Measurements from ENCODE around the gene FALEC. TPM values are rescaled to one million over a fixed set of nuclear protein-coding genes. Genes with fewer than 3 reads are reported as not detected.

Gene FALEC
- total RNA-seq: 1.2 to 1.9 TPM (median 1.7 TPM) in 3 replicates

DNA sequence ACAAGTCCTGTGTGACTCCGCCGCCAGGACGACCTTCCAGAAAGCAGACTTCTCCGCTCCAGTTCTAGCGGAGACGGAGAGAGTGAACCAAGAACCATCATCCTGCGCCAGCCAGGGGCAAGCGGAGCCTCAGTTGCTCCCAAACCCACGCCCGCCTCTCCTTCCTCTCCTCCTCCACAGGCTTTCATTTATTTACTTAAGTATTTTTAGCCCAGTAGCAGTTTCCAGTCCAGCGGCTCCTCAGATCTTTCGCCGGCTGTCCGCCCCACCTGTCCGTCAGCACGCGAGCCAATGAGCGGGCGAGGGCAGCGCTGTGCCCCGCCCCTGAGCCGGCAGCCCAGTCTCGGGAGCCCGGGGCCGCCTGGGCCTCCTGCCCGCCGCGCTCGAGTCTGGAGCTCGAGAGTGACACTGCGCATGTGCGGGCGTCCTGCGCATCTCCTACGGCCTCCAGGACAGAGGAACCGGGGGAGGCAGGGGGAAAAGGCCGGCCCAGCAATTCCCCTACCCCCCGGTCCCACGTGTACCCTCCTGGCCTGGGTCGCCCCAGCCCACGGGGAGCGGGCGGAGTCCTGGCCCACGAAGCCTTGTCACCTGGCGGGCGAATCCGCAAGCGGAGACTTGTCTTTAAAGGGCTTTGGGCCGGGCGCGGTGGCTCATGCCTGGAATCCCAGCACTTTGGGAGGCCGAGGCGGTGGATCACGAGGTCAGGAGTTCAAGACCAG, at the start of gene FALEC:
Gene FALEC (plus strand): TSS at position 425 of the 722 bp plus-strand sequence.
- Mint-ChIP-seq H3K36me3 (peaks cover 9% of the 10 kb centered on the region), H3K4me3 (peak within 1 kb of the TSS; percentile 93), H3K9me3 (no peaks in the 10 kb centered on the region), H3K27me3 (ENCODE audit: low read depth) (no peaks in the 10 kb centered on the region), H3K4me1 (peaks cover 10% of the 10 kb centered on the region), H3K27ac (peak within 1 kb of the TSS; percentile 94)
- TF ChIP-seq, protein P1, sequence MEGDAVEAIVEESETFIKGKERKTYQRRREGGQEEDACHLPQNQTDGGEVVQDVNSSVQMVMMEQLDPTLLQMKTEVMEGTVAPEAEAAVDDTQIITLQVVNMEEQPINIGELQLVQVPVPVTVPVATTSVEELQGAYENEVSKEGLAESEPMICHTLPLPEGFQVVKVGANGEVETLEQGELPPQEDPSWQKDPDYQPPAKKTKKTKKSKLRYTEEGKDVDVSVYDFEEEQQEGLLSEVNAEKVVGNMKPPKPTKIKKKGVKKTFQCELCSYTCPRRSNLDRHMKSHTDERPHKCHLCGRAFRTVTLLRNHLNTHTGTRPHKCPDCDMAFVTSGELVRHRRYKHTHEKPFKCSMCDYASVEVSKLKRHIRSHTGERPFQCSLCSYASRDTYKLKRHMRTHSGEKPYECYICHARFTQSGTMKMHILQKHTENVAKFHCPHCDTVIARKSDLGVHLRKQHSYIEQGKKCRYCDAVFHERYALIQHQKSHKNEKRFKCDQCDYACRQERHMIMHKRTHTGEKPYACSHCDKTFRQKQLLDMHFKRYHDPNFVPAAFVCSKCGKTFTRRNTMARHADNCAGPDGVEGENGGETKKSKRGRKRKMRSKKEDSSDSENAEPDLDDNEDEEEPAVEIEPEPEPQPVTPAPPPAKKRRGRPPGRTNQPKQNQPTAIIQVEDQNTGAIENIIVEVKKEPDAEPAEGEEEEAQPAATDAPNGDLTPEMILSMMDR (IDR thresholded peaks at IDR 0.05; ENCODE audit: unreplicated experiment): no peak
- DNase-seq (ENCODE audit: low spot score in 2 of 2, unreplicated experiment in 2 of 2): peak; percentile 96

GRCh38 chr1:150466964-150467363, 48.6 kb upstream of the FALEC start:
- H3K27ac Mint-ChIP-seq: no peak overlapping the region
- no peaks in the 10 kb centered on the region for H3K27me3 Mint-ChIP-seq (ENCODE audit: low read depth)
- peaks cover 30% of the 10 kb centered on the region for H3K36me3 Mint-ChIP-seq
- no peaks in the 10 kb centered on the region for H3K4me1 Mint-ChIP-seq
- H3K4me3 Mint-ChIP-seq: no peak overlapping the region
- TF ChIP-seq, protein P1 (IDR thresholded peaks at IDR 0.05; ENCODE audit: unreplicated experiment): no peak
- H3K9me3 Mint-ChIP-seq: no peaks in the 10 kb centered on the region
- DNase-seq (ENCODE audit: low spot score in 2 of 2, unreplicated experiment in 2 of 2): no peak

DNA sequence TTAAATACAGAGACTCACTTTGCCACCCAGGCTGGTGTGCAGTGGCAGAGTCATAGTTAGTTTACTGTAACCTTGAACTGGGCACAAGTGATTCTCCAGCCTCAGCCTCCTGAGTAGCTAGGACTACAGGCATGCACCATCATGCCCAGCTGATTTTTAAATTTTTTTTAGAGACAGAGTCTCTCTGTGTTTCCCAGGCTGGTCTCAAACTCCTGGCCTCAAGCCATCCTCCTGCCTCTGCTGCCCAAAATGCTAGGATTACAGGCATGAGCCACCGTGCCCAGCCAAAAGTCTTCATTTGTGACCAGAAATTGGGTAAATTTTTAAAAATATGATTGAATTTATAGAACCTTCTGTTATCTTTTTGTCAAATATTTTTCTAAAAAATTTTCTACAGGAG, 46.3 kb upstream of the FALEC start:
- no peaks in the 10 kb centered on the region for H3K27me3 Mint-ChIP-seq (ENCODE audit: low read depth)
- TF ChIP-seq, protein P1 (IDR thresholded peaks at IDR 0.05; ENCODE audit: unreplicated experiment): no peak
- no peak overlapping the region for H3K4me3 Mint-ChIP-seq
- H3K9me3 Mint-ChIP-seq: no peaks in the 10 kb centered on the region
- H3K27ac Mint-ChIP-seq: no peak overlapping the region
- DNase-seq (ENCODE audit: low spot score in 2 of 2, unreplicated experiment in 2 of 2): no peak
- peaks cover 34% of the 10 kb centered on the region for H3K36me3 Mint-ChIP-seq
- H3K4me1 Mint-ChIP-seq: peaks cover 4% of the 10 kb centered on the region

- Mint-ChIP-seq H3K4me1 (peaks cover 17% of the 10 kb centered on the region), H3K36me3 (peaks cover 25% of the 10 kb centered on the region), H3K27ac (no peak overlapping the region), H3K4me3 (no peak overlapping the region), H3K9me3 (no peaks in the 10 kb centered on the region), H3K27me3 (ENCODE audit: low read depth) (no peaks in the 10 kb centered on the region)
- TF ChIP-seq, protein P1 (IDR thresholded peaks at IDR 0.05; ENCODE audit: unreplicated experiment): no peak
- DNase-seq (ENCODE audit: low spot score in 2 of 2, unreplicated experiment in 2 of 2): no peak
Measured at GRCh38 chr1:150472601-150473200, 42.9 kb upstream of the FALEC start.

- Mint-ChIP-seq H3K4me1 (peaks cover 17% of the 10 kb centered on the region), H3K9me3 (no peaks in the 10 kb centered on the region), H3K36me3 (peaks cover 25% of the 10 kb centered on the region), H3K27me3 (ENCODE audit: low read depth) (no peaks in the 10 kb centered on the region), H3K27ac (peak overlapping the region; percentile 30), H3K4me3 (no peak overlapping the region)
- DNase-seq (ENCODE audit: low spot score in 2 of 2, unreplicated experiment in 2 of 2): no peak
- TF ChIP-seq, protein P1 (IDR thresholded peaks at IDR 0.05; ENCODE audit: unreplicated experiment): no peak
Measured at GRCh38 chr1:150473659-150474058, 41.9 kb upstream of the FALEC start.
